PC-3 (cell line): ENCODE measurements around the gene APOBEC2. TPM values are rescaled to one million over a fixed set of nuclear protein-coding genes. Genes with fewer than 3 reads are reported as not detected.

Source experiments
- ATAC-seq: fragments of 200-7000 bp; cut with Tn5 transposase; 2 replicates; pipeline ENCODE4 v1.9.1; 2020; ENCODE audit warnings: mild to moderate bottlenecking, moderate library complexity
- BruUV-seq: library from RNA; stranded (reverse); fragments of 400-500 nt; replicated peaks from 2 replicates; lab custom pipeline; 2021; lab: Mats Ljungman, UMichigan
- CTCF ChIA-PET: fragments of 300-600 bp; sonication (Branson Sonifier 250); formaldehyde crosslinking; loops from one replicate; lab custom pipeline; 2022; ENCODE audit warnings: antibody characterized with exemption; lab: Charles Lee
- POLR2A ChIA-PET: fragments of 300-600 bp; sonication (Branson Sonifier 250); formaldehyde crosslinking; loops from one replicate; lab custom pipeline; 2022; ENCODE audit warnings: antibody characterized with exemption; ENCODE audit not compliant: unreplicated experiment; lab: Charles Lee
- DNase-seq: peaks from one replicate; pipeline ENCODE4 v3.0.0-alpha.2; 2015
- H2AFZ ChIP-seq: fragments of 300-600 bp; sonication (generic); 2 replicates; pipeline ENCODE4 v1.6.0; 2016; ENCODE audit warnings: antibody characterized with exemption, low read length
- H3F3A ChIP-seq: fragments of 300-600 bp; sonication (generic); one replicate; pipeline ENCODE4 v1.6.0; 2017; ENCODE audit warnings: antibody characterized with exemption, low read length, control low read depth, mild to moderate bottlenecking; ENCODE audit not compliant: unreplicated experiment
- H3K27ac ChIP-seq: fragments of 300-600 bp; sonication (generic); 2 replicates; pipeline ENCODE4 v1.5.1; 2016; ENCODE audit warnings: mild to moderate bottlenecking, low read length
- H3K27me3 ChIP-seq: fragments of 300-600 bp; sonication (generic); 2 replicates; pipeline ENCODE4 v1.6.1; 2016; ENCODE audit warnings: low read length, mixed read lengths
- H3K36me3 ChIP-seq: fragments of 300-600 bp; sonication (generic); 2 replicates; pipeline ENCODE4 v1.6.1; 2016; ENCODE audit warnings: low read depth, mixed run types, low read length, mixed read lengths
- H3K4me1 ChIP-seq: fragments of 300-600 bp; sonication (generic); 2 replicates; pipeline ENCODE4 v1.5.1; 2016; ENCODE audit warnings: low read length; ENCODE audit not compliant: insufficient read depth
- H3K4me2 ChIP-seq: fragments of 300-600 bp; sonication (generic); 2 replicates; pipeline ENCODE4 v1.6.0; 2016; ENCODE audit warnings: low read length
- H3K4me3 ChIP-seq: fragments of 300-600 bp; sonication (generic); 2 replicates; pipeline ENCODE4 v1.5.1; 2016; ENCODE audit warnings: mild to moderate bottlenecking, low read length, mixed read lengths
- H3K79me2 ChIP-seq: fragments of 300-600 bp; sonication (generic); 2 replicates; pipeline ENCODE4 v1.6.1; 2017; ENCODE audit warnings: low read length, mixed read lengths
- H3K9ac ChIP-seq: fragments of 300-600 bp; sonication (generic); 2 replicates; pipeline ENCODE4 v1.6.0; 2016; ENCODE audit warnings: mild to moderate bottlenecking, low read length
- H3K9me2 ChIP-seq: fragments of 300-600 bp; sonication (generic); replicated peaks from 2 replicates; pipeline ENCODE4 v1.6.1; 2016; ENCODE audit warnings: mixed run types, low read length, mixed read lengths
- H3K9me3 ChIP-seq: fragments of 300-600 bp; sonication (generic); 2 replicates; pipeline ENCODE4 v1.6.1; 2016; ENCODE audit warnings: low read length, mixed read lengths
- H4K20me1 ChIP-seq: fragments of 300-600 bp; sonication (generic); 2 replicates; pipeline ENCODE4 v1.6.1; 2016; ENCODE audit warnings: low read length, mixed read lengths
- CTCF ChIP-seq: fragments of 300-600 bp; sonication (generic); conservative IDR thresholded peaks from 2 replicates; pipeline ENCODE4 v1.5.1; 2017; ENCODE audit warnings: antibody characterized with exemption, low read depth, mild to moderate bottlenecking, low read length
- EZH2 ChIP-seq: fragments of 300-600 bp; sonication (generic); IDR thresholded peaks from one replicate; pipeline ENCODE4 v1.6.1; 2017; ENCODE audit warnings: antibody characterized with exemption, mild to moderate bottlenecking, low read length; ENCODE audit not compliant: unreplicated experiment
- EZH2phosphoT487 ChIP-seq: fragments of 300-600 bp; sonication (generic); IDR thresholded peaks from 2 replicates; pipeline ENCODE4 v1.6.1; 2018; ENCODE audit warnings: mild to moderate bottlenecking, antibody characterized with exemption, low read length, borderline replicate concordance
- intact Hi-C: fragments of 100-400 bp; cut with micrococcal nuclease; formaldehyde crosslinking; loops from 2 replicates; pipeline ENCODE4 v1.9.0; 2023
- total RNA-seq: library from RNA; depleted of rRNA; stranded (reverse); fragments of >200 nt; gene quantifications from 2 replicates; pipeline ENCODE4 v1.2.3, GENCODE V29; 2014

APOBEC2 gene
- total RNA-seq, 1 experiment from 2014 or later: not detected

- intact Hi-C loops: no loop called here
- DNase-seq: no peak
- H3K9ac ChIP-seq: no peak overlapping the region
- H3K4me3 ChIP-seq: no peak overlapping the region
- no peaks in the 10 kb centered on the region for H3F3A ChIP-seq
- H3K27ac ChIP-seq: no peak overlapping the region
- H3K79me2 ChIP-seq: no peaks in the 10 kb centered on the region
- H3K36me3 ChIP-seq: no peaks in the 10 kb centered on the region
- H3K9me3 ChIP-seq: no peaks in the 10 kb centered on the region
- H3K27me3 ChIP-seq: no peaks in the 10 kb centered on the region
- H4K20me1 ChIP-seq: no peaks in the 10 kb centered on the region
- H3K9me2 ChIP-seq: no peaks in the 10 kb centered on the region
- H3K4me1 ChIP-seq: no peaks in the 10 kb centered on the region
- TF ChIP-seq EZH2 (no peak), EZH2phosphoT487 (no peak), CTCF (no peak)
- CTCF ChIA-PET: no interaction called here
- ATAC-seq: no peak
- POLR2A ChIA-PET: no interaction called here
- no peak overlapping the region for H2AFZ ChIP-seq
- no peak overlapping the region for H3K4me2 ChIP-seq
- BruUV-seq: no TSS peak
Measured at GRCh38 chr6:41054511-41054910, 1.5 kb downstream of the APOBEC2 start.

GRCh38 chr6:41055149-41055548, 2.1 kb downstream of the APOBEC2 start:
- Histone ChIP-seq H3K9ac (no peak overlapping the region), H3K4me1 (no peaks in the 10 kb centered on the region), H3K9me2 (no peaks in the 10 kb centered on the region), H2AFZ (no peak overlapping the region), H3F3A (no peaks in the 10 kb centered on the region), H3K79me2 (no peaks in the 10 kb centered on the region), H3K4me2 (no peak overlapping the region), H3K27ac (no peak overlapping the region), H3K4me3 (no peak overlapping the region), H3K36me3 (no peaks in the 10 kb centered on the region), H4K20me1 (no peaks in the 10 kb centered on the region), H3K27me3 (no peaks in the 10 kb centered on the region), H3K9me3 (no peaks in the 10 kb centered on the region)
- DNase-seq (no peak), ATAC-seq (no peak)
- no peak for TF ChIP-seq CTCF
- TF ChIP-seq EZH2: no peak
- TF ChIP-seq EZH2phosphoT487: no peak
- intact Hi-C loops: no loop called here
- ChIA-PET CTCF (no interaction called here), POLR2A (interaction anchor here (0.6 kb wide), 1 partner anchor 143 kb away, joined by 3 read pairs; no protein-coding TSS in a partner anchor)
- no TSS peak for BruUV-seq

GRCh38 chr6:41056768-41057490, 3.9 kb downstream of the APOBEC2 start:
- no TSS peak for BruUV-seq

More at GRCh38 chr6:41056768-41057490, 3.9 kb downstream of the APOBEC2 start:
- no peaks in the 10 kb centered on the region for H4K20me1 ChIP-seq
- H3K27me3 ChIP-seq: no peaks in the 10 kb centered on the region
- no peaks in the 10 kb centered on the region for H3K79me2 ChIP-seq
- ChIA-PET POLR2A (no interaction called here), CTCF (no interaction called here)
- H3F3A ChIP-seq: no peaks in the 10 kb centered on the region
- no peaks in the 10 kb centered on the region for H3K4me1 ChIP-seq
- no peak overlapping the region for H3K4me3 ChIP-seq
- no peak overlapping the region for H3K9ac ChIP-seq
- H3K4me2 ChIP-seq: no peak overlapping the region
- no peaks in the 10 kb centered on the region for H3K36me3 ChIP-seq
- TF ChIP-seq EZH2: no peak
- no peak for TF ChIP-seq CTCF
- no peak for TF ChIP-seq EZH2phosphoT487
- intact Hi-C loops: no loop called here
- no peak overlapping the region for H3K27ac ChIP-seq
- H3K9me2 ChIP-seq: no peaks in the 10 kb centered on the region
- H2AFZ ChIP-seq: no peak overlapping the region
- DNase-seq: no peak
- H3K9me3 ChIP-seq: no peaks in the 10 kb centered on the region
- no peak for ATAC-seq
